Renal cortical epithelial cell (primary cell): ENCODE data around the gene ATG4C. TPM values are rescaled to one million over a fixed set of nuclear protein-coding genes. Genes with fewer than 3 reads are reported as not detected.

Experiments used
- DNase-seq: peaks from one replicate; pipeline ENCODE4 v3.0.0-alpha.2; 2011; ENCODE audit warnings: low read depth
- total RNA-seq: library from RNA; depleted of rRNA; stranded (reverse); fragments of >200 nt; gene quantifications from 2 replicates; pipeline ENCODE4 v1.2.3, GENCODE V29; 2014

ATG4C gene
- total RNA-seq, 1 donor from 2014 or later = 10.6 TPM

GRCh38 chr1:62903982-62904855, 120.3 kb downstream of the ATG4C start:
- no peak for DNase-seq

GRCh38 chr1:62904856-62905225, 120.9 kb downstream of the ATG4C start:
- no peak for DNase-seq

GRCh38 chr1:62905309-62905708, 121.4 kb downstream of the ATG4C start:
- peak; percentile 63 for DNase-seq

- no peak for DNase-seq
These were observed 121.9 kb downstream of the ATG4C start for GRCh38 chr1:62905872-62906271.

GRCh38 chr1:62906428-62906886, 122.5 kb downstream of the ATG4C start:
- DNase-seq = no peak

GRCh38 chr1:62908168-62908695, 124.3 kb downstream of the ATG4C start:
- DNase-seq = no peak

- peak; percentile 15 for DNase-seq
These were observed 128.2 kb downstream of the ATG4C start for GRCh38 chr1:62912028-62912638.

Other genes with a start within 250 kb of the ATG4C start
- gene ANGPTL3, start 186.6 kb upstream of the ATG4C start, total RNA-seq = 0.05 TPM in 1 of 2 replicates, not detected in the other
- gene DOCK7, start 95.7 kb upstream of the ATG4C start, total RNA-seq = 71.4 and 132 TPM in 2 replicates